GM12873 (cell line): Measurements from ENCODE around the gene STON2.

ENCODE experiments used
- TF ChIP-seq, protein P1 (sequence below): IDR thresholded peaks from 2 replicates; pipeline ENCODE4 v1.5.1; 2012; ENCODE audit warnings: low read depth, mild to moderate bottlenecking, moderate library complexity, low read length, control low read depth; ENCODE audit not compliant: insufficient read depth; ENCODE audit errors: missing control alignments

Gene STON2

GRCh38 chr14:81298911-81299310 is 101.2 kb downstream of the STON2 start:
- TF ChIP-seq, protein P1, sequence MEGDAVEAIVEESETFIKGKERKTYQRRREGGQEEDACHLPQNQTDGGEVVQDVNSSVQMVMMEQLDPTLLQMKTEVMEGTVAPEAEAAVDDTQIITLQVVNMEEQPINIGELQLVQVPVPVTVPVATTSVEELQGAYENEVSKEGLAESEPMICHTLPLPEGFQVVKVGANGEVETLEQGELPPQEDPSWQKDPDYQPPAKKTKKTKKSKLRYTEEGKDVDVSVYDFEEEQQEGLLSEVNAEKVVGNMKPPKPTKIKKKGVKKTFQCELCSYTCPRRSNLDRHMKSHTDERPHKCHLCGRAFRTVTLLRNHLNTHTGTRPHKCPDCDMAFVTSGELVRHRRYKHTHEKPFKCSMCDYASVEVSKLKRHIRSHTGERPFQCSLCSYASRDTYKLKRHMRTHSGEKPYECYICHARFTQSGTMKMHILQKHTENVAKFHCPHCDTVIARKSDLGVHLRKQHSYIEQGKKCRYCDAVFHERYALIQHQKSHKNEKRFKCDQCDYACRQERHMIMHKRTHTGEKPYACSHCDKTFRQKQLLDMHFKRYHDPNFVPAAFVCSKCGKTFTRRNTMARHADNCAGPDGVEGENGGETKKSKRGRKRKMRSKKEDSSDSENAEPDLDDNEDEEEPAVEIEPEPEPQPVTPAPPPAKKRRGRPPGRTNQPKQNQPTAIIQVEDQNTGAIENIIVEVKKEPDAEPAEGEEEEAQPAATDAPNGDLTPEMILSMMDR = no peak

- TF ChIP-seq, protein P1 = no peak
These were observed 102.0 kb downstream of the STON2 start for GRCh38 chr14:81298122-81298521.

- TF ChIP-seq, protein P1 = no peak
These were observed 103.9 kb downstream of the STON2 start for GRCh38 chr14:81295958-81296923.

DNA sequence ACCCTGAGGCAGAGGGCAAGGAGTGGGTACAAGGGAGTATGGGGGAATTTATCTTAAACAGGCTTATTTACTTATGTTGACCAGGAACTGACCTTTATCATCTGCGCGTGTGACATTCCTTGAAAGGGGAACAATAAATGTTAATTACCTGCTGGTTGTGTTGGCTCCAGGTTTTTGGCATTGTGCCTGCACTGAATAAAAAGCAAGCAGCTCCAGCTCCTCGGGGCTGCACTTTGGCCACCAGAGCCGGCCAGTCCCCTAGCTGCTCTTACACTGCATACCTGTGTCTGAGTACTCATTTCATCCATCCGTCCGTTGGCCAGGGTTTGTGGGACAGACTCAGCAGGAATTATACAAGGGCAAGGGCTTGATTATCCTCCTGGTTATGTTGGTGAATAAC is 110.6 kb downstream of the STON2 start:
- TF ChIP-seq, protein P1 = no peak

- TF ChIP-seq, protein P1 = no peak
These were observed 113.4 kb downstream of the STON2 start for GRCh38 chr14:81286574-81287370.

DNA sequence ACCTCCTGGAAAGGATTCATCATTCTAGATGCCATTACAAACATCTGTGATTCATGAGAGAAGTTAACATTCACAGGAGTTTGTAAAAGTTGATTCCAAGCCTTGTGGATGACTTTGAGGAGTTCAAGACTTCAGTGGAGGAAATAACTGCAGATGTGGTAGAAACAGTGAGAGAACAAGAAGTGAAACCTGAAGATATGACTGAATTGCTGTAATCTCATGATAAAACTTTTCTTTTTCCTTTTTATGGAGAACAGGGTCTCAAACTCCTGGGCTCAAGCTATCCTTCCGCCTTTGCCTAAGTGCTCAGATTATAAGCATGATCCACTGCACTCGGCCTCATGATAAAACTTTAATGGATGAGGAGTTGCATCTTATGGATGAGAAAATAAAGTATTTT is 114.9 kb downstream of the STON2 start:
- TF ChIP-seq, protein P1 = no peak

- TF ChIP-seq, protein P1 = no peak
These were observed 118.8 kb downstream of the STON2 start for GRCh38 chr14:81281332-81281731.
